ENCODE data around the gene CCDC192. TPM values are rescaled to one million over a fixed set of nuclear protein-coding genes. Genes with fewer than 3 reads are reported as not detected.

The CCDC192 gene
- polyA plus RNA-seq, 3 donors from 2014 or later, result not detected

- no peaks in the 10 kb centered on the region for H3K36me3 Mint-ChIP-seq
- peaks cover 13 to 16% of the 10 kb centered on the region in 2 donors for H3K4me1 Mint-ChIP-seq
- no peak overlapping the region for H3K27ac Mint-ChIP-seq
- peaks cover 0 to 2% (median 0%) of the 10 kb centered on the region in 3 donors for H3K27me3 Mint-ChIP-seq (ENCODE audit: low read depth in 3 of 3)
- H3K9me3 Mint-ChIP-seq, result no peaks in the 10 kb centered on the region
- no peak for DNase-seq
- H3K4me3 Mint-ChIP-seq, result no peak overlapping the region
Measured at GRCh38 chr5:127934791-127935256, 231.6 kb downstream of the CCDC192 start.

GRCh38 chr5:127935398-127935797 is 232.2 kb downstream of the CCDC192 start:
- DNase-seq, result no peak
- Mint-ChIP-seq H3K4me1 (peaks cover 13 to 16% of the 10 kb centered on the region in 2 donors), H3K9me3 (no peaks in the 10 kb centered on the region), H3K4me3 (no peak overlapping the region), H3K27me3 (ENCODE audit: low read depth in 3 of 3) (peaks cover 0 to 2% (median 0%) of the 10 kb centered on the region in 3 donors), H3K27ac (peak overlapping the region in 3 of 6 donors; percentile 23 to 89 (median 42)), H3K36me3 (no peaks in the 10 kb centered on the region)

GRCh38 chr5:127936439-127936972 is 233.3 kb downstream of the CCDC192 start:
- H3K36me3 Mint-ChIP-seq, result no peaks in the 10 kb centered on the region
- H3K27ac Mint-ChIP-seq, result peak overlapping the region; percentile 35 to 89 (median 76)
- peak overlapping the region in 4 of 5 donors; percentile 33 to 59 (median 42) for H3K4me3 Mint-ChIP-seq
- H3K27me3 Mint-ChIP-seq (ENCODE audit: low read depth in 3 of 3), result peaks cover 0 to 2% (median 0%) of the 10 kb centered on the region in 3 donors
- no peaks in the 10 kb centered on the region for H3K9me3 Mint-ChIP-seq
- peak; percentile 46 to 58 (median 51) for DNase-seq
- peaks cover 13 to 16% of the 10 kb centered on the region in 2 donors for H3K4me1 Mint-ChIP-seq

GRCh38 chr5:127938746-127939145 is 235.6 kb downstream of the CCDC192 start:
- Mint-ChIP-seq H3K4me3 (no peak overlapping the region), H3K27me3 (ENCODE audit: low read depth in 3 of 3) (peaks cover 0 to 2% (median 0%) of the 10 kb centered on the region in 3 donors), H3K36me3 (no peaks in the 10 kb centered on the region), H3K9me3 (no peaks in the 10 kb centered on the region), H3K4me1 (peaks cover 13 to 16% of the 10 kb centered on the region in 2 donors), H3K27ac (no peak overlapping the region)
- DNase-seq, result no peak

- no peak for DNase-seq
- Mint-ChIP-seq H3K27ac (no peak overlapping the region), H3K27me3 (ENCODE audit: low read depth in 3 of 3) (no peaks in the 10 kb centered on the region), H3K36me3 (no peaks in the 10 kb centered on the region), H3K4me1 (peaks cover 10 to 16% of the 10 kb centered on the region in 2 donors), H3K4me3 (no peak overlapping the region), H3K9me3 (no peaks in the 10 kb centered on the region)
Measured at GRCh38 chr5:127940854-127941253, 237.7 kb downstream of the CCDC192 start.

- Mint-ChIP-seq H3K27me3 (ENCODE audit: low read depth in 3 of 3) (no peaks in the 10 kb centered on the region), H3K4me1 (peaks cover 4 to 9% of the 10 kb centered on the region in 2 donors), H3K36me3 (no peaks in the 10 kb centered on the region), H3K4me3 (no peak overlapping the region), H3K27ac (no peak overlapping the region), H3K9me3 (no peaks in the 10 kb centered on the region)
- no peak for DNase-seq
Measured at GRCh38 chr5:127941646-127942045, 238.5 kb downstream of the CCDC192 start.

GRCh38 chr5:127942246-127943060 is 239.3 kb downstream of the CCDC192 start:
- Mint-ChIP-seq H3K27me3 (ENCODE audit: low read depth in 3 of 3) (no peaks in the 10 kb centered on the region), H3K27ac (no peak overlapping the region), H3K4me1 (peaks cover 2 to 3% of the 10 kb centered on the region in 2 donors), H3K9me3 (no peaks in the 10 kb centered on the region), H3K4me3 (no peak overlapping the region), H3K36me3 (no peaks in the 10 kb centered on the region)
- no peak for DNase-seq

GRCh38 chr5:127943061-127943371 is 239.8 kb downstream of the CCDC192 start:
- Mint-ChIP-seq H3K4me3 (no peak overlapping the region), H3K36me3 (no peaks in the 10 kb centered on the region), H3K27ac (no peak overlapping the region), H3K27me3 (ENCODE audit: low read depth in 3 of 3) (no peaks in the 10 kb centered on the region), H3K9me3 (no peaks in the 10 kb centered on the region), H3K4me1 (no peaks in the 10 kb centered on the region)
- no peak for DNase-seq

GRCh38 chr5:127944125-127944524 is 240.9 kb downstream of the CCDC192 start:
- no peak overlapping the region for H3K27ac Mint-ChIP-seq

GRCh38 chr5:127947941-127948340 is 244.8 kb downstream of the CCDC192 start:
- Mint-ChIP-seq H3K36me3 (peaks cover 5 to 10% (median 8%) of the 10 kb centered on the region in 3 donors), H3K9me3 (peaks cover 0 to 1% (median 0%) of the 10 kb centered on the region in 6 donors), H3K4me1 (no peaks in the 10 kb centered on the region), H3K27ac (no peak overlapping the region), H3K4me3 (no peak overlapping the region), H3K27me3 (ENCODE audit: low read depth in 3 of 3) (no peaks in the 10 kb centered on the region)
- DNase-seq, result no peak

More at GRCh38 chr5:127944125-127944524, 240.9 kb downstream of the CCDC192 start:
- Mint-ChIP-seq H3K9me3 (no peaks in the 10 kb centered on the region), H3K36me3 (no peaks in the 10 kb centered on the region), H3K4me1 (no peaks in the 10 kb centered on the region), H3K27me3 (ENCODE audit: low read depth in 3 of 3) (no peaks in the 10 kb centered on the region), H3K4me3 (no peak overlapping the region)
- DNase-seq, result no peak

- H3K27me3 Mint-ChIP-seq (ENCODE audit: low read depth in 3 of 3), result peaks cover 0 to 2% (median 0%) of the 10 kb centered on the region in 3 donors
- no peak overlapping the region for H3K27ac Mint-ChIP-seq
- peaks cover 0 to 3% (median 0%) of the 10 kb centered on the region in 6 donors for H3K9me3 Mint-ChIP-seq
Measured at GRCh38 chr5:127950707-127951391, 247.7 kb downstream of the CCDC192 start.

GRCh38 chr5:127951791-127952190 is 248.6 kb downstream of the CCDC192 start:
- Mint-ChIP-seq H3K27me3 (ENCODE audit: low read depth in 3 of 3) (peaks cover 0 to 2% (median 0%) of the 10 kb centered on the region in 3 donors), H3K4me1 (no peaks in the 10 kb centered on the region), H3K27ac (no peak overlapping the region), H3K9me3 (peaks cover 0 to 3% (median 0%) of the 10 kb centered on the region in 6 donors), H3K36me3 (peaks cover 5 to 40% (median 19%) of the 10 kb centered on the region in 3 donors), H3K4me3 (no peak overlapping the region)
- no peak for DNase-seq

More at GRCh38 chr5:127950707-127951391, 247.7 kb downstream of the CCDC192 start:
- H3K4me3 Mint-ChIP-seq, result no peak overlapping the region
- peaks cover 5 to 33% (median 15%) of the 10 kb centered on the region in 3 donors for H3K36me3 Mint-ChIP-seq
- no peak for DNase-seq
- no peaks in the 10 kb centered on the region for H3K4me1 Mint-ChIP-seq

- DNase-seq, result no peak
- peaks cover 0 to 3% (median 2%) of the 10 kb centered on the region in 3 donors for H3K27me3 Mint-ChIP-seq (ENCODE audit: low read depth in 3 of 3)
- H3K9me3 Mint-ChIP-seq, result peaks cover 0 to 3% (median 0%) of the 10 kb centered on the region in 6 donors
- peaks cover 0 to 36% (median 14%) of the 10 kb centered on the region in 3 donors for H3K36me3 Mint-ChIP-seq
- no peaks in the 10 kb centered on the region for H3K4me1 Mint-ChIP-seq
- no peak overlapping the region for H3K4me3 Mint-ChIP-seq
- H3K27ac Mint-ChIP-seq, result no peak overlapping the region
Measured at GRCh38 chr5:127957183-127957582, 254.0 kb downstream of the CCDC192 start.

Data from immature natural killer cell (primary cell).